Measurements from ENCODE around the gene CCT2. TPM values are rescaled to one million over a fixed set of nuclear protein-coding genes. Genes with fewer than 3 reads are reported as not detected.

CCT2 gene
- total and polyA plus RNA-seq, 2 of the 13 experiments (the other 11 are each of a cell fraction or from before 2014, with no cell fraction given), result 209 to 388 TPM

DNA sequence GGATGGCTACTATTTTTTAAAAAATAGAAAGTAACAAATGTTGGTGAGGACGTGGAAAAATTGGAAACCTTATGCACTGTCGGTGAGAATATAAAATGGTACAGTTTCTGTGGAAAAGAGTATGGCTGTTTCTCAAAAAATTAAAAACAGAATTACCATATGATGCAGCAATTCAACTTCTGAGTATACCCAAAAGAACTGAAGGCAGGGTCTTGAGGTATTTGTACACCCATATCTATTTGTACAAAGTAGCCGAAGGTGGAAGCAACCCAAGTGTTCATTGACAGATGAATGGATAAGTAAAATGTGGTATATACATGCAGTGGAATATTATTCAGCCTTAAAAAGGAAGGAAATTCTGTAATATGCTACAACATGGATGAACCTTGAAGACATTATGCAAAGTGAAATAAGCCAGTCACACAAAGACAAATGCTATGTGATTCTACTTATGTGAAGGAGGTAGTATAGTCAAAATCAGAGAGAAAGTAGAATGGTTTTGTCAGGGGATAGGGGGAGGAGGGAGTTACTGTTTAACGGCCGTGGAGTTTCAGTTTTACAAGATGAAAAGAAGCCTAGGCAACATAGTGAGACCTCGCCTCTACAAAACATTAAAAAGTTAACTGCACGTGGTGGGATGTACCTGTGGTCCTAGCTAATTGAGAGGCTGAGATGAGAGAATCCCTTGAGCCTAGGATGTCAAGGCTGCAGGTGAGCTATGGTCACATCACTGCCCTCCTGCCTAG, 38.4 kb upstream of the CCT2 start:
- Histone ChIP-seq H3K4me2 (ENCODE audit: low read depth, low read length) (no peak overlapping the region), H3K9me3 (ENCODE audit: low read length) (no peaks in the 10 kb centered on the region), H2AFZ (ENCODE audit: low read length) (no peak overlapping the region), H3K27ac (ENCODE audit: extremely low read length, insufficient read depth, low read length) (no peak overlapping the region), H3K9ac (ENCODE audit: insufficient read depth, low read depth, low read length) (no peak overlapping the region), H3K79me2 (ENCODE audit: insufficient read depth, low read length) (no peaks in the 10 kb centered on the region), H3K27me3 (ENCODE audit: control insufficient read depth in 1 of 2, insufficient read depth in 2 of 2, low read length in 2 of 2) (no peaks in the 10 kb centered on the region; a peak in 1 of 5 replicates), H3K4me1 (ENCODE audit: insufficient read depth, low read length) (no peaks in the 10 kb centered on the region), H3K4me3 (replicated peaks in 1 of 3; ENCODE audit: insufficient read depth in 1 of 3, low read depth in 2 of 3, low read length in 3 of 3) (no peak overlapping the region), H4K20me1 (ENCODE audit: insufficient read depth, low read length) (no peaks in the 10 kb centered on the region), H3K36me3 (replicated peaks in 1 of 2; ENCODE audit: control insufficient read depth in 1 of 2, insufficient read depth in 2 of 2, low read length in 2 of 2) (no peaks in the 10 kb centered on the region)
- ChIA-PET CTCF (ENCODE audit: low intra/inter-chr PET ratio, low total read pairs) (no interaction called here), POLR2A (no interaction called here)
- no peak for TF ChIP-seq ZNF446 (CRISPR knock-in tag; IDR thresholded peaks at IDR 0.05)
- TF ChIP-seq HOXA3 (CRISPR knock-in tag; IDR thresholded peaks at IDR 0.05), result no peak
- TF ChIP-seq ZNF614 (CRISPR knock-in tag; IDR thresholded peaks at IDR 0.05; ENCODE audit: borderline replicate concordance), result no peak
- no peak for TF ChIP-seq RAD21 (CRISPR knock-in tag; IDR thresholded peaks at IDR 0.05)
- no peak for TF ChIP-seq NFRKB (IDR thresholded peaks at IDR 0.05)
- 91% methylated on average over 7 of the region's 7 CpGs for WGBS (ENCODE audit: low lambda C conversion rate)
- ATAC-seq (no peak), DNase-seq (ENCODE audit: low spot score) (no peak), FAIRE-seq (no peak)
- intact Hi-C loops (cut with micrococcal nuclease; ENCODE audit: unreplicated experiment) (no loop called here), in situ Hi-C loops (cut with HindIII; ENCODE audit: extremely low pct_ligation_motif_present, low pct_unique_long_range_greater_than_20kb) (no loop called here)
- no TSS peak for BruUV-seq (replicated peaks)

DNA sequence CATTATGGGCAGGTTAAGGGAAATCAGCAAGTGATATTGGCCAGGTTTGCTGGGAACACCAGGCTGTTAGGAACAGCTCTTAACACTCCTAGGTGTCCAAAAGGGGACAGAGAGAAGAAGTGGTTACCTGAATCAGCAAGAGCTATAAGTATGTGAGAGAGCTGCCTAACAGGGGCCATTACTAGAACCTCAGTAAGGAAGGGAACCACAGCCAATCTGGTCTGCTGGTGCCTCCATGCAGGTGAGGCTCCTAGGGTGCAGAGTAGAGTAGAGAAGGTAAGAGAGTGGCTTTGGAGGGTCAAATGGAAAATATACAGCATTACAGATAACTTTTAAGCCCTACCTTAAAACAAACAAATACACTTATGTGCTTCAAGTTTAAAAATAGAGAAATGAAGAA, 36.6 kb upstream of the CCT2 start:
- ChIA-PET CTCF (ENCODE audit: low intra/inter-chr PET ratio, low total read pairs) (no interaction called here), POLR2A (no interaction called here)
- H3K4me1 ChIP-seq (ENCODE audit: insufficient read depth, low read length), result peaks cover 8% of the 10 kb centered on the region
- H3K27ac ChIP-seq (ENCODE audit: extremely low read length, insufficient read depth, low read length), result no peak overlapping the region
- no peaks in the 10 kb centered on the region for H3K79me2 ChIP-seq (ENCODE audit: insufficient read depth, low read length)
- H3K9ac ChIP-seq (ENCODE audit: insufficient read depth, low read depth, low read length), result no peak overlapping the region
- no TSS peak for BruUV-seq (replicated peaks)
- no peak overlapping the region for H2AFZ ChIP-seq (ENCODE audit: low read length)
- no peaks in the 10 kb centered on the region; a peak in 1 of 5 replicates for H3K27me3 ChIP-seq (ENCODE audit: control insufficient read depth in 1 of 2, insufficient read depth in 2 of 2, low read length in 2 of 2)
- DNase-seq (ENCODE audit: low spot score) (no peak), FAIRE-seq (no peak), ATAC-seq (no peak)
- in situ Hi-C loops (cut with HindIII; ENCODE audit: extremely low pct_ligation_motif_present, low pct_unique_long_range_greater_than_20kb), result no loop called here
- H4K20me1 ChIP-seq (ENCODE audit: insufficient read depth, low read length), result no peaks in the 10 kb centered on the region
- TF ChIP-seq ZNF780A (CRISPR knock-in tag; IDR thresholded peaks at IDR 0.05) (no peak), GATAD2A (CRISPR knock-in tag; IDR thresholded peaks at IDR 0.05) (no peak), ZNF446 (CRISPR knock-in tag; IDR thresholded peaks at IDR 0.05) (no peak), THAP11 (CRISPR knock-in tag; IDR thresholded peaks at IDR 0.05) (no peak), RFXAP (CRISPR knock-in tag; IDR thresholded peaks at IDR 0.05; ENCODE audit: borderline replicate concordance) (no peak), ZNF724P (CRISPR knock-in tag; IDR thresholded peaks at IDR 0.05; ENCODE audit: borderline replicate concordance) (no peak), ZNF224 (CRISPR knock-in tag; IDR thresholded peaks at IDR 0.05) (no peak), ARNT (IDR thresholded peaks at IDR 0.05) (no peak)
- TF ChIP-seq, protein P1, sequence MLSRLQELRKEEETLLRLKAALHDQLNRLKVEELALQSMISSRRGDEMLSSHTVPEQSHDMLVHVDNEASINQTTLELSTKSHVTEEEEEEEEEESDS (CRISPR knock-in tag; IDR thresholded peaks at IDR 0.05; ENCODE audit: borderline replicate concordance), result no peak
- H3K9me3 ChIP-seq (ENCODE audit: low read length), result no peaks in the 10 kb centered on the region
- H3K4me2 ChIP-seq (ENCODE audit: low read depth, low read length), result no peak overlapping the region
- no peaks in the 10 kb centered on the region; a peak in 1 of 5 replicates for H3K36me3 ChIP-seq (replicated peaks in 1 of 2; ENCODE audit: control insufficient read depth in 1 of 2, insufficient read depth in 2 of 2, low read length in 2 of 2)
- intact Hi-C loops (cut with micrococcal nuclease; ENCODE audit: unreplicated experiment), result no loop called here
- H3K4me3 ChIP-seq (replicated peaks in 1 of 3; ENCODE audit: insufficient read depth in 1 of 3, low read depth in 2 of 3, low read length in 3 of 3), result no peak overlapping the region
